ENCODE data around the gene WDR7.

DNA sequence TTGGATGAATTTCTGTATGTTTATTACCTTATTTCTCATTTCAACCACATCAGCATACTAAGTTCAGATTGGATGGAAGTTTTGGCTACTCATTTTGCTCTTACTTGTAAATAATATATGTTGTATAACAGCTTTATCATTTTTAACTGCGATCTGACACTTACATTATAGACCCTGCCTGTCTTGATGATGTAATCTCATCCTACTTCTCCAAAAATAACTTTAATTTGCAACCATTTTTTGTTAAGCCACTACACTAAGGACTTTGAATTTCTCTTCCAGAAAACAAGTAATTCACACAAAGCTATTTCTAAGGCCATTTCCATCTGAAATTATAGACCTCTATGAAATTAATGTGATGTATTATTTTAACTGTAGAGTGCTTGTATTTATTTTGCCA, 240.7 kb downstream of the WDR7 start:
- TF ChIP-seq CTCF (IDR thresholded peaks at IDR 0.05) (no peak), POLR2A (IDR thresholded peaks at IDR 0.05) (no peak)
